Spleen (tissue), 3 donors: ENCODE results near the gene CEP250.

ENCODE experiments used
- POLR2A ChIP-seq, 3 donors: fragments of 450-650 bp; IDR thresholded peaks; one replicate each; pipeline ENCODE4 v1.5.1; 2017; ENCODE audit warnings: antibody characterized with exemption in 3 of 3, mild to moderate bottlenecking in 1 of 3
- POLR2AphosphoS5 ChIP-seq, 3 donors: sonication (generic); formaldehyde crosslinking; IDR thresholded peaks; one replicate each; pipeline ENCODE4 v1.5.1; 2017; ENCODE audit warnings: antibody characterized with exemption in 3 of 3

- no peak for TF ChIP-seq POLR2AphosphoS5 (IDR thresholded peaks at IDR 0.05)
- no peak for TF ChIP-seq POLR2A (IDR thresholded peaks at IDR 0.05)
Observed at GRCh38 chr20:35487479-35487878, 32.1 kb downstream of the CEP250 start.
